GM12872 (cell line): Measurements from ENCODE around the gene IBA57.

Experiments used
- CTCF ChIP-seq: IDR thresholded peaks from 3 replicates; pipeline ENCODE4 v1.5.1; 2011; ENCODE audit warnings: low read depth, mild to moderate bottlenecking, low read length, moderate library complexity; ENCODE audit not compliant: insufficient read depth

IBA57 gene

GRCh38 chr1:228208831-228209551 lies 43.4 kb downstream of the IBA57 start:
- no peak for TF ChIP-seq CTCF

GRCh38 chr1:228209657-228210056 lies 44.1 kb downstream of the IBA57 start:
- TF ChIP-seq CTCF, result no peak

- TF ChIP-seq CTCF, result no peak
Measured at GRCh38 chr1:228210076-228210651, 44.6 kb downstream of the IBA57 start.

GRCh38 chr1:228210712-228211530 lies 45.3 kb downstream of the IBA57 start:
- no peak for TF ChIP-seq CTCF

- TF ChIP-seq CTCF, result no peak
Measured at GRCh38 chr1:228211531-228212414, 46.2 kb downstream of the IBA57 start.

- no peak for TF ChIP-seq CTCF
Measured at GRCh38 chr1:228212415-228212965, 46.9 kb downstream of the IBA57 start.
